Measurements from ENCODE around the gene RAD51B.
"Not testable (repeated sequence)": the region's sequence is repeated elsewhere in the genome, so short reads cannot be mapped to it uniquely, and the experiment has no call there.

Gene RAD51B

DNA sequence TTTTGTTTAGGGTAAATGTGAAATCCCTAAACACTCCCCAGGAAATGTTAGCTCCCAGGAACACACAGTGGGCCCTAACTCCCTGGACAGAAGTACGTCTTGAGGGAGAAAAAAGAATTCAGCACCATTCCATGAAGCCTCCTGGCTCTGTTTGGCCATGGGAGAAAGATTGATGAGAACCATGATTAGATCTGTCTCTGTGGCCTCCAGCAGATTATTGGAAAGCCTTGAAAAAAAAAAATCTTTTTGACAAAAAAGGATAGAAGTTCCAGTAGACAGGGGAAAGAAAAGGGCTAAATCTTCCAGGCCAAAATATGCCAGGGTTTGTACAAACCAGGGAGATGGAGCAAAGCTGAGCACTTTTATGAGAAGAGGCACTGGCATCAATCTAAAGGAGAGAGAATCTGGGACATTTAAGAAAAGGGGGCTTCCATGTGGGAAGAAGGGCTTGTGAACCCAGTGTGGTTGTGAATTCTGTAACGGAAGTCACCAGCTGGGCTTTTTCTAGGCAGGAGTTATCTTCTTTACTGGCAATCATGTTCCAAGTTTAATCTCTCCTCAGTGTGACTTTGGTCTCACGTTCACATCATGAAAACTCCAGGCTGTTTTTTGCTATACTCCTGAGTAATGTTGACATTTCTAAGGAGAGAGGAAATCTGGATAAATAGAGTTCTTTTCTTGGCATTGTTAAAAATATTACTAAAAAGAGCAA, 426.7 kb downstream of the RAD51B start:
- FAIRE-seq = no peak
- DNase-seq (ENCODE audit: low spot score) = no peak

DNA sequence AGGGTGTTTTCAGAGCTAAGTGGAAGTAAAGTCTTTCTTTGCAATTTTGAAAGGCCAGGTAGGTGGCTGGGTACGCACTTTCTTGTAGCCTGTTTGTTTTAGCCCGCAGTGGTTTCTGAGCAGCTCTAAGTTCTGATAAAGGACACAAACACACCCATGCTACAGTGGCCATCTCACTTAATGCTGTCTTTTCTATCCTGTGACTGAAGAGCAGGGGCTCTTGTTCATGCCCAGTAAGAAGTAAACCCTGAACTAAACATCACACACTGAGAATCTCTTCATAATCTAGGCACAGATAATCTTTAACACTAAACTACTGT, 427.2 kb downstream of the RAD51B start:
- DNase-seq (ENCODE audit: low spot score) (no peak), FAIRE-seq (no peak)

DNA sequence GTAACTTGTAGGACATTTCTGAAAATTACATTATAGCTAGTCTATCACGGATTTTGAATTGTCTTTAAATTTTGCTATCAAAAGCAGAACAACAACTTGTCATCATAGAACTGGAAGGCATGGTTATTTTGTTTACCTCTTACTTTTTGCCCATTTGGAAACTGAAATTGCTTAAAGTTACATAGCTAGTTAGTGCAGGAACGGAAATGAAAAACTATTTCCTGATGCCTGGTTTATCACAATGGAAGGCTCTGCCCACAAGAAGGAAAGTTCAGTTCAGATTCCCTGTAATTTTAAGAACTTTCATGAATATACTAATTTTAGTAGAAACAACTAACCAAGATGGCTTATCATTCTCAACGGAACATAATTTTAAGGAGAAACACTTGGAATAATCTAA, 427.7 kb downstream of the RAD51B start:
- no peak for FAIRE-seq
- no peak for DNase-seq (ENCODE audit: low spot score)

DNA sequence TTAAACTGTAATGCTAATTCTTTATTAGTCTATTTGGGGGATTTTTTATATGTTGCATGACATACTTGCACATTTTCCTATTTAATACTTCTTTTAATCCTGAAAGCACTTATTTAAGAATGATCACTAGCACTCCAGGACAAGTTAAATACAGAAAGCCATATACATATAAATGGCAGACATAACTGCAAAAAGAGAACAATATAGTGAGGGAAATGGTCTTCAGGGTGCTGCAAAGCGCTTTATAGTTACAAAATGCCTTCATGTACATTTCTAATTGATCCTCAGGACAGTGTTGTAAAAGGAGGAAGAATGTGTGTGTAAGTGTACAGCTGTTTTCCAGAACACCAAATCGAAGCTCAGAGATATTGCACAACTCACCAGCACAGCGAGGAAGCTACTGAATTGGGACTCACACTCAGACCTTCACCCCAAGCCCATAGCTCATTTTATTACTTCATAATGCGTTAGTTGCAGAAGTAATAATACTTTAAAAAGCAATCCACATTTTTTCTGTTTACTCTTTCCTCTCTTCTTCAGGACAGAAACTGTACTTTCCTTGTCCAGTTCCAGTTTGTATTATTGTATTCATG, 428.2 kb downstream of the RAD51B start:
- DNase-seq (ENCODE audit: low spot score) = no peak
- no peak for FAIRE-seq

DNA sequence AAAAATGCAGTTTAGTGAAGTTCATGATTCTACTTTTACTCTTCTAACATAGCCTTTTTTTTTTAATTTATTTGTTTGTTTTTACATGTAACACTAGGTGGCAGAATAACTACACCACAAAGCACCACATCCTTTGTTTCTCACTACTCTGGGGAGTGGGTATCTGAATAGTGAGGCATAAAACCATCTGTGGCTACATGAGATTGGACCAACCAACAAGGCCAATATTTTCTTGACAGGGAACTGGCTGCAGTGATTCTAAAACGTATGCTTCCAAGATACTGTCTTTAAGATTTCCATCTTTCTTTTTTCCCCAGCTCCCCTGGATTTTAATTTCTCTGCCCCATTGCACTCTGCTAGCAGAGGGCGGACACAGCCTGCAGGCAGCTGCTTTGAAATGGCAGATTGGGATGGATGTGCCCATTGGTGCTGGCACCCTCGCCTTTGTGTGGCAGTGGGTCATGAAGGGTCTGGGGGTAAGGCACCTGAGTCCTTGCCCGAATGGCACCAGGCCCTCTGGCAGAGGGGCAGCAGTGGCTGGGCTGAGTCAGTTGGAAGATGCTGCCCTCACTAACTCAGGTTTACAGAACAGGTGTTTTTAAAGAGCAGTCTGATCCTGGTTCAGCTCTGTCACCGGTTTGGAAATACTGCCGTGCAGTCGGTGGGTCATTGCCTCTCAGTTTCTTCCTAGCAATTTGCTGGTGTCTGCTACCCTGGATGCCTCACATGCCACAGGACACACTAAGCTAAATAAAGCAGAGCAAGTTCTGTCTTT, 429.1 kb downstream of the RAD51B start:
- FAIRE-seq (peak; percentile 76), DNase-seq (ENCODE audit: low spot score) (peak; percentile 59)

DNA sequence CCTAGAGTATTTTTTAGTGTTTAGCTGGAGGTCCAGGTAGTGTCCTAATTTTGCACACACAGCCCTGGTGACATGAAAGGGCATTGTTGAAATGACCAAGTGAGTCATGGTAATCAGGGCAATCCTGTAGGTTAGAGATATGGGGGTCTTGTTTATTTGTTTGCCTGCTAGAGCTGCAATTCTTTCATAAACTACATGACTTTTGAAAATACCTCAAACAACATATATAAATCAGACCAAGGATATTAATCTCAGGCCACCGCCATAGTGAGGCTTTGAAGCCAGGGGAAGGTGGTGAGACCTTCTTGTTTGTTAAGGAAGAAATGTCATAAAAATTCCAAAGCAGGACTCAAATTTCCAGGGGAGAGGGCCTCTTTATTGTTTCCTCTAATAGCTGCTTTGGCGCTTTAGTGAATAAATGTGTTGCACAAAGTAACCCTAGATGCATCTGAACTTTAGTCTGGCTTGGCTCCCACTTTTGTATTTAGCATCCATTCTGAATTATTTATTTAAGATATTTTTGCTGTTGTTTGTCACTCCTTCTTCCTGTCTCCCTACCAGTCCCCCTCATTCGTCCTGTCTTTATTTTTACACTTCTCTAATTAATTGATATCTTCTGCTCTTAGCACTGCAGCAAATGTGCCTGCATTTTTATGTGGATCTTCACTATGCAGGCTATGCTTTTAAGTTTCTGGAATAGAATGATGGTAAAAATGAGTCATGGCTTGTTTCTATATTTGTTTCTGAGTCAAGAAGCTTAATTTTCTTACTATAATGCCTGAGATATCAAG, 430.3 kb downstream of the RAD51B start:
- DNase-seq (ENCODE audit: low spot score) (no peak), FAIRE-seq (peak; percentile 60)

DNA sequence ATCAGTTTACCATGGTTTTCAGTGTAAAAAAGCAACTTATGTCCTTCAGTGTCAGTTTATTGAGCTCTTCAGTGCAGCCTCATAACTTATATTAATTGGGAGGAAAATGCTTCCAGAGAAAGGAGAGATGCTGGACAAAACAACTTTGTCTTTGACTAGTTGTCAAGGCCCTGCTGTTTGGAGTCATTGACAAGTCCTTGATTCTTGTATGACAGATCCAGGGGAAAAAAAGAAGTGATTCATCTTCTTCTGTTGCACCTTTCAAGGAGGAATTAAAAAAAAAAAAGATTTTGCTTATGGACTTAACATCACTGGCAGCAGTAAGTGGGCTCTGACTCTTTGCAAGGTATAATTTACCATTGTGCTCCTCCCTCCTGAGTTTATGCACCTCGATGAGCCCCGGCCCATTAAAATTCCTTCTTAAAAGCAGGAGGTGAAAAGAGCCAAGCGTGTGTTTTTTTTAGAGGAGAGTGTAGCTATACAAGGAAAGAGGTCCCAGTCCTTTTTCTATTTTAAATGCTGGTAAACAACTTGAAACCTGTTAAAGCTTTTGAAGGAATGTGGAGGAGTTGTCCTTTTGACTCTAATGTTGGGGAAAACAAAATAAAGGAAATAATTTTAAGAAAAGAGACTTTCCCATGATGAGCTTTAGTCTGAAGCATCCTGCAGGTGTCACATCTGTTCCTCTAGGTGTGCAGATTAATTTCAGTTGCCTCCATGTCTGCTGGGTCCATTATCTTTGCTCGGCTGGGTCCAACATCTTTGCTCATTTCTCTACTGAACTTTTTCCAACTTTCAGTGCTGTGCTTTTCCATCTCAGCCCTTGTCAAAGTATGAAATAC, 431.6 kb downstream of the RAD51B start:
- DNase-seq (ENCODE audit: low spot score) = no peak
- no peak for FAIRE-seq

DNA sequence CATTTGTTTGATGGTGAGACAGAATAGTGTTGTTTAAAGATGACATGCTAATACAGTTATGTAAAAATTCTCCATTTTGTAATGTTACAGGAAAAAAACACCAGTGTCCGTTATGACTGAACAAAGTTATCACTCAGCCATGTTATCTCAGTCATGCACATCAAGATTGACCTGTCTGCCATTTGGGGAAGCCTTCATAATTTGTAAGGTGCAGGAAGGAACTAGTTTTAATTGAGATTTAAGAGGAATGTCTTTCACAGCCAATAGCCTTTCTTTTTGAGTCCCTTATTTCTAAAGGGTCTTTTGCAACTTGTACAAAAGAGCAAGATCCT, 432.2 kb downstream of the RAD51B start:
- FAIRE-seq = no peak
- DNase-seq (ENCODE audit: low spot score) = no peak

DNA sequence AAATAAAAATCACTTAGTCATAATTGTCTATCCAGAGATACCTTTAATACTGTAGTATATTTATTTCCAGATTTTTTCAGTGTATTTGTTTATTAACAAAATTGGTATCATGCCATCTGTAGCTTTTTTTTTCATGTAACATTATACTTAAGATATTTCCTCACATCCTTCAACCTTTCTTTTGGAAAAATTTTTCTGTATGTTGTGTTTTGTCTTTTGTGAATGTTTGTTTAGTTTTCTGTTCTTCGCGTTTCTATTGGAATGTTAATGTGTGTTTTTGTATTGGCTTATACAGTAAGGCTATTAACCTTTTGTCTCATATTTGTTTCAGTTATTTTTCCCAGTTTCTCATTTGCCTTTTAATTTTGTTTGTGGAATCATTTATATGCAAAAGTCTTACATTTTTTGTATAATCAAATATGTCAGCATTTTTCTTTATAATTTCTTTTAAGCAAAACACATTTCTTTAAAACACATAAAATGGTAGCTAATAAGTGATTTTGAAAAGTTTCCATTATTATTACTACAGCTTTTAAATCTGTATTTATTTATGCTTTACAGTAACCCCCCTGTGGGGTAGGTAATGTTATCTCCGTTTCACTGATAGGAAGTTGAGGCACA, 433.7 kb downstream of the RAD51B start:
- DNase-seq (ENCODE audit: low spot score) (no peak), FAIRE-seq (no peak)

DNA sequence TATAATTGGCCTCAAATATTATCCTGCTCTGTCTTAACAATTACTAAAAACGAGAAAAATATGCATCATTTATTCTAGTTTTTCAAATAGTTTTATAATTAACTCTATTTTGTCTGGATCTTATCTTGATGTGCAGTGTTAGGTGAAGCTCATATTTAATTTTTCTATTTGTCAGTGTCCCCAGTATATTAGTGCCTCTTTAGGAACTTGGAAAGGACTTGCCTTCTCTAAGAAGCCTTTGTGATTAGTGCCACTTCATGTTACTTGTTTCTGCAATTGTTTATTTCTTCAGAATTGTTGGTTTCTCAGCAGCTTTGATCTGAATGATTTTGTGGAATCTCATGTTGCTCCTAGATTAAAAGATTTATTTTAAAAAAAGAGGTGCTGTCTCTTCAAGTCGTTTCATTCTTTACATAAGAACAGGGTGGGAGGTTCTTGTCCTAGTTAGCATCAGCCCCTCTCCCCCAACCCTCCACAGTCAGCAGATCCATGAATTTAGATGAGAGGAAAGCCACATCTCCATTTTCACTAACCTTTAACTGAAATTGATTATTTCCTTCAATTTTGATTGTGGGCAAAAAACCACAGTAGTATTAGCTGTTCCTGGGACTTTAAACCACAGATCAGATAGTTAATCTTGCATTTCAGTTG, 434.4 kb downstream of the RAD51B start:
- FAIRE-seq (no peak), DNase-seq (ENCODE audit: low spot score) (no peak)

DNA sequence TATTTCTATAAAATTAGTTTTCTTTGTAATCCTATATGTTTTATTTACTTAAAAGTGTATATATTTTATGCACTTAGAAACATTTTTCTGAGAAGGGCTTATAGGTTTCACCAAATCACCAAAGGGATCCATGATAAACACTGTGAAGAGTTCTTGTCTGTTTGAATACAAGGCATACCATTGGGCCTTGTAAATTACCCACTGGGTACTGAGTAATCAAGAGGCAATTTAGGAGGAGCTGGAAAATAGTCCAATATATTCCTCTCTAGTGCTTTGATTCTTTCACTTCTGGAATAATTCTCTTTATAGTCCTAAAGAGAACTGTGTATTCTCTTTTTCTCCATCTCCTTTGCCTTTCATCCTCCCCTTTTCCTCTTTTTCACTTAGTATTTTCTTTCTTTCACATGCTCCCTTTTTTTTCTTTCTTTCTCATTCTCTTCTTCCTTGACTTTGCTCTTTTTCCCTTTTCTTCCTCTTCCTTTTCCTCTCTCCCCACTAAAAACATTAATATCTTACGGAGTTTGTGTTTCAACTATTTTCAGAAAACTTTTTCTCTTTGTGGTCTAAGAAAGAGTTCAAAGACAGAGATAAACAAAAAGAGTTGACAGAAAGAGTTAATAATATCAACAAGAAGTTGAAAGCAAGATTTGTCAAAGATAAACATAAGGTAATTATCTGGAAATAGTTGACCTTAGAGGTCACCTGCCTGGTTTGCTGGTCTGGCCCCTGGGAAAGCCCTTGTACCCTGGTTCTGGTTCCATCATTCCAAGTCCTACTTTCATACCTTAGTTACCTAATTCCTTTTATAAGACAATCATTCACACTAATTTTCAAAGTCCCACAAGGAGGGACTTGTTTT, 435.3 kb downstream of the RAD51B start:
- FAIRE-seq (no peak), DNase-seq (ENCODE audit: low spot score) (no peak)

DNA sequence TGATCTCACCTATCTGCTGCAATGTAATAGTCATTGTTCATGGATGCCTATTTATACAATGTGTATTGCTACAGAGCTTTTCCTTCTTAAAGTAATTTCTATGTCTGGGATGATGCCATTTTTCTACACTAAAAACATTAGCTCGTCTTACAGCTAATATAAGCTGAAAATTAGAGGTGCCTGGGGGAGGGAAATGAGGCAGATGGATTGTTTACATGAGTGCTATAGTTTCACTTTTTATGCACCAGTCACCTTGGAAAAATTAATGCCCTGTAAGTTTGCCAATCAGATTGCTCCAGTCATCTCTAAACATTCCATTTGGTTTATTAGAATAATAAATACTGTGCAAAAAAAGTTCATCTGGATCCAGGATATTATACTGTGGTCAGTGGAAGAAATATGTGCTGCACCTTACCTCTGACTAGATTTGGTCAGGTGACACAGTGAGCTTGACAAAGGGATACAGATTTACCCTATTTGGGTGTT, 436.2 kb downstream of the RAD51B start:
- DNase-seq (ENCODE audit: low spot score) = no peak
- no peak for FAIRE-seq

DNA sequence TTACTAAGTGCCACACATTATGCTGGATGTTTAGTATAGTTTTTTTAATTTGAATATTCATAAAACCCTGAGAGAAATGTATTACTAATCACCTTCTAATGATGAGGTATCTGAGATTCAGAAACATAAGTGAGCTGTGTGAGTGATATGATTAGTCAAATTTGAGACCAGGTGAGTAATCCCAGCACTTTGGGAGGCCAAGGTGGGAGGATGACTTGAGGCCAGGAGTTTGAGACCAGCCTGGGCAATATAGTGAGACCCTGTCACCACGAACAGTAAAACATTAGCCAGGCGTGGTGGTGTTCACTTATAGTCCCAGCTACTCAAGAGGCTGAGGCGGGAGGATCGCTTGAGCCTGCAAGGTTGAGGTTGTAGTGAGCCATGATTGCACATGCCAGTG, 438.4 kb downstream of the RAD51B start:
- FAIRE-seq (no peak), DNase-seq (ENCODE audit: low spot score) (no peak)

DNA sequence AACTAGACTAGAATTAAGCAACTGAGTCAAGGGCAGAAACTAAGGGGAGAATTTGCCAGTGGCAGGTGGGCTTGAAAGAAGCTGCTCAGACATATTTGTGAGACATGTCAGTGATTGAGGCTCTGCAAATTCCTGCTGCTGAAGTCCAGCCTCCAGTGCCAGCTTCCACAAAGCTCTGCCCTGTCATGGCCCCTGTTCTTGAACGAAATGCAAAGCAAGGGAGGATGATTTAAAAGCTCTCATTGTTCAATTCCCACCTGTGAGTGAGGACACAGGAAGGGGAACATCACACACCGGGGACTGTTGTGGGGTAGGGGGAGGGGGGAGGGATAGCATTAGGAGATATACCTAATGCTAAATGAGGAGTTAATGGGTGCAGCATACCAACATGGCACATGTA, 439.4 kb downstream of the RAD51B start:
- not testable (repeated sequence) for DNase-seq (ENCODE audit: low spot score); FAIRE-seq

DNA sequence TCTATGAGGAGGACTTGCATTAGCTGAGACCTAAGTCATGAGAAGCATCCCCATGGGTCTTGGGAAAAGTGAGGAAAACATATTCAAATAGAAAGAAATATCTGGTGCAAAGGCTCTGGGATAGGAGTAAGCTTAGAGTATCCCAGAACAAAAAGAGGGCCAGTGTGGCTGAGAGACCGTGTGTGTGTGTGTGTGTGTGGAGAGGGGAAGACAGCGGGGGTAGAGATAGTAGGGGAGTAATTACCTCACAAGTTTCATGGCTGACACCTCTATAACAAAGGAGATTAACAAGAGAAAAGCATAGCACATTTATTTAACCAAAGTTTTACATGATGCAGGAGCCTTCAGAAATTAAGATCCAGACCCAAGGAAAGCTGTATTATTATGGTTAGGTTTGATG, 440.5 kb downstream of the RAD51B start:
- no peak for DNase-seq (ENCODE audit: low spot score)
- FAIRE-seq = no peak

DNA sequence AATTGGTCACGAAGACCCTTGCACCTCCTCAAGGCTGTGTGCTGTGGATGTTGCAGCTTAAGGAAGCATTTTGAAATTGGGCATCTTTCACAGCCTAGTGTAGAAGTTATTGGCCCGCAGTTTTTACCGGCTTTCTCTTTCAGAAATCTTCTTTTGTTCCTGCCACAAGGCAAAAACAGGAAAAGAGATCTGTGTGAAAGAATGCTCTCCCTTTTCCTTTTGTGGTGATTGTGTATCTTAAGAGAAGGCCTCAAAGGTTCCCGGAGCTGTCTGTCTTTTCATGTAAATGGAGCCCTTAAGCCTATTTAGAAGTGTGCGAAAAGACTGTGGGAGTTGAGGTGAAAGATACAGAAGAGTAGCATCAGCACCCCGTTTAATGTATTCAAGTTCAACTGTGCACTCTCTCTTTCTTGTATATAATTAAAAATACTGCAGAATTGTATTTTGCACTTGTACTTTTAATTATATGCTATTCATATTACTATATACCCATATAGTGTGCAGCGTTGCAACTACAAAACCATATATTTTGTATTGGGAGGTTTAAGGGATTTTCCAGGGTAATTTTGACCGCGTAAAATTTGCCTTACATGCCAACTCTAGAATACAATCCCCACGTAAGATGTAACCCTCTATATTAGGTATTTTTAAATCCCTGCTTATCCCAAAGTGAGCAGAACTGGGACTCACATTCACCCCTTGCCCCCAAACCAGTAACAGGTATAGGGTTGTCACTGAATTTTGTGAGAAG, 441.7 kb downstream of the RAD51B start:
- no peak for DNase-seq (ENCODE audit: low spot score)
- FAIRE-seq = no peak

DNA sequence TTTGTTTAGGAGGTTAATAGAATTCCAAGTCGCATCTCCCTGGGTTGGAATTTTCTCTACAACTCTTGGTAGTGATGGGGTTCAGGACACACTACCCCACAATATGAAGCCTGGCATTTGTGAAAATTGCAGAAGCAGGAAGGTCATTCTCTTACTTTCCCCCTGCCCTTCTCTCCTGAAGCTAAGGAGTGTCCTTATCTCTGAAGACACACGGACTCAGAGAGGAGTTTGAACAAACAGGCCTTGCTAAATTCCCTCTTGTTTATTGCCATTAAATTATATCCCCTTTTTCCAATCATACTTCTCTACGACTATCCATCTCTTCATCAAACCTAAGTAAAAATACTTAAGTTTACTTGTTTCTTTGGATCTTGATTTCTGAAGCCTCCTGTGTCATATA, 443.0 kb downstream of the RAD51B start:
- FAIRE-seq = no peak
- no peak for DNase-seq (ENCODE audit: low spot score)

DNA sequence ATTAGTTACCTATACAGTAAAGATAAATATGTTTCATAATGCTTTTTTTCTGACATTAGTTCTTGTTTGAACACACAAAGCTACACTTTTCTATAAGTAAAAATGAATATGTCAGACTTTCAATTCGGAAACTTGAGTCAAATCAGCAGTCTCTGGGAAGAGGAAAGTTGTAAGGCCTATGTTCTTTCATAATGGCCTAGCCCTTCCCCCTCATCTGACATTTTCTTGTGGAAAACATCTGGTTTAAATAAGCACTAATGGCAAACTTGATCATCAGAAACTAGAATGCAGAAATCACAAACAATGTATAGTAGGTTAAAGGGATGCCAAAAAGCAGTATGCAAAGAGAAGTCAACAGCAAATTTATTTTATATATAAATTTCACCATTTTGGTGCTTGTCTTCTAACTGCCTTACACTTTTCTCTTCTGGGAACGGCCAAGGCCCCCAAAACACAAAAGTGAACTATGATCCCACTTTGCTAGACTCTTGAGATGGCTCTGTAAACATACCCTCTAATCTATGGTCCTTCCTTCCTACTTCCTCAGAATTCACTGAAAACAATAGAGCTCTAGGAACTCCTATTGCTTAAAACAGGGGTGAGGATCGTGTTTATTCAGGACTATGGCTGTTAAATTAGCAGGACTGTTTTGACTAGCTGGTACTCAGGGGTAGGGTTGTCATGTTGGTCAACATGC, 444.1 kb downstream of the RAD51B start:
- FAIRE-seq (no peak), DNase-seq (ENCODE audit: low spot score) (no peak)

Data from RCC 7860 (cell line).